HepG2 (cell line): Measurements from ENCODE around the gene DIP2C. TPM values are rescaled to one million over a fixed set of nuclear protein-coding genes. Genes with fewer than 3 reads are reported as not detected.

ENCODE experiments used
- ATAC-seq: fragments of 200-7000 bp; cut with Tn5 transposase; 3 replicates; pipeline ENCODE4 v1.9.1; 2020; ENCODE audit warnings: mild to moderate bottlenecking, moderate library complexity
- BruUV-seq: library from RNA; stranded (reverse); fragments of 400-500 nt; replicated peaks from 2 replicates; lab custom pipeline; 2021; lab: Mats Ljungman, UMichigan
- CTCF ChIA-PET: fragments of 300-600 bp; formaldehyde crosslinking; extraction: SDS; loops from one replicate; lab custom pipeline; 2021; ENCODE audit warnings: low total read pairs, inconsistent platforms, low intra/inter-chr PET ratio; lab: Yijun Ruan, JAX
- POLR2A ChIA-PET: fragments of 350-600 bp; sonication (Branson Sonifier 250); formaldehyde crosslinking; loops from one replicate; lab custom pipeline; 2020; ENCODE audit warnings: antibody characterized with exemption, inconsistent platforms; lab: Yijun Ruan, JAX
- DNase-seq: peaks from one replicate; pipeline ENCODE4 v3.0.0-alpha.2; 2015; ENCODE audit warnings: low spot score
- FAIRE-seq: peaks from 3 replicates; lab custom pipeline; 2011; peaks lifted over from hg19 to GRCh38; lab: Jason Lieb, UNC
- H2AFZ ChIP-seq: one replicate; pipeline ENCODE4 v1.6.1; 2011; ENCODE audit warnings: low read length, inconsistent platforms
- H3K27ac ChIP-seq: fragments of 300-600 bp; 3 replicates; pipeline ENCODE4 v1.8.0; 2011; ENCODE audit warnings: mixed run types, mild to moderate bottlenecking, mixed read lengths, low read length, inconsistent platforms; ENCODE audit not compliant: insufficient read depth; ENCODE audit errors: extremely low read length
- H3K27me3 ChIP-seq, 2 experiments: fragments of 200-600 bp in 1 of 2; 2 replicates in 1 of 2; 3 replicates in 1 of 2; pipeline versions ENCODE4 v1.6.0 to v1.8.0; 2011; ENCODE audit warnings: low read length in 2 of 2, mild to moderate bottlenecking in 2 of 2, moderate library complexity in 2 of 2, inconsistent platforms in 1 of 2; ENCODE audit not compliant: insufficient read depth in 2 of 2, control insufficient read depth in 1 of 2
- H3K36me3 ChIP-seq, 2 experiments: fragments of 200-600 bp in 1 of 2; replicated peaks in 1 of 2; 2 replicates in 1 of 2; 3 replicates in 1 of 2; pipeline versions ENCODE4 v1.5.1 to v1.8.0; 2011; ENCODE audit warnings: low read length in 2 of 2, inconsistent platforms in 1 of 2; ENCODE audit not compliant: insufficient read depth in 2 of 2, control insufficient read depth in 1 of 2
- H3K4me1 ChIP-seq: 2 replicates; pipeline ENCODE4 v1.5.1; 2012; ENCODE audit warnings: low read length, inconsistent platforms; ENCODE audit not compliant: insufficient read depth
- H3K4me2 ChIP-seq: 2 replicates; pipeline ENCODE4 v1.6.0; 2011; ENCODE audit warnings: low read depth, low read length, inconsistent platforms
- H3K4me3 ChIP-seq, 3 experiments: fragments of 200-600 bp in 1 of 3; sonication (generic), shearing (Covaris generic) in 1 of 3; replicated peaks in 1 of 3; 2 replicates each; pipeline ENCODE4 v1.5.1; 2011 to 2016; ENCODE audit warnings: low read length in 3 of 3, inconsistent platforms in 2 of 3, low read depth in 2 of 3, mild to moderate bottlenecking in 2 of 3, control low read depth in 1 of 3, mixed read lengths in 1 of 3; ENCODE audit not compliant: insufficient read depth in 1 of 3
- H3K79me2 ChIP-seq: one replicate; pipeline ENCODE4 v1.6.1; 2011; ENCODE audit warnings: low read length, inconsistent platforms; ENCODE audit not compliant: insufficient read depth
- H3K9ac ChIP-seq: 2 replicates; pipeline ENCODE4 v1.6.0; 2011; ENCODE audit warnings: mild to moderate bottlenecking, low read depth, low read length, inconsistent platforms; ENCODE audit not compliant: insufficient read depth
- H3K9me3 ChIP-seq: 2 replicates; pipeline ENCODE4 v1.5.1; 2012; ENCODE audit warnings: mild to moderate bottlenecking, low read length
- H4K20me1 ChIP-seq: 2 replicates; pipeline ENCODE4 v1.6.0; 2011; ENCODE audit warnings: inconsistent platforms, mild to moderate bottlenecking, low read length, moderate library complexity; ENCODE audit not compliant: insufficient read depth
- CSRNP2 ChIP-seq: sonication (generic); formaldehyde crosslinking; conservative IDR thresholded peaks from 2 replicates; pipeline ENCODE4 v1.8.0; 2022; ENCODE audit warnings: low read depth, missing genetic modification reagents
- HINFP ChIP-seq: sonication (generic); formaldehyde crosslinking; IDR thresholded peaks from 2 replicates; pipeline ENCODE4 v1.4.0; 2020; ENCODE audit warnings: low read depth, mild to moderate bottlenecking, missing genetic modification reagents
- POLR2G ChIP-seq: fragments of 200-400 bp; formaldehyde crosslinking; IDR thresholded peaks from 2 replicates; pipeline ENCODE4 v1.6.1; 2018; ENCODE audit warnings: mild to moderate bottlenecking, low read depth, low read length, moderate library complexity
- THYN1 ChIP-seq: sonication (generic); formaldehyde crosslinking; IDR thresholded peaks from 2 replicates; pipeline ENCODE4 v1.8.1; 2023; ENCODE audit warnings: low read depth, mild to moderate bottlenecking, moderate library complexity, missing genetic modification reagents, borderline replicate concordance
- ZBTB38 ChIP-seq: sonication (generic); formaldehyde crosslinking; IDR thresholded peaks from 2 replicates; pipeline ENCODE4 v1.5.1; 2020; ENCODE audit warnings: mild to moderate bottlenecking, missing genetic modification reagents
- ZNF451 ChIP-seq: sonication (generic); formaldehyde crosslinking; IDR thresholded peaks from 2 replicates; pipeline ENCODE4 v1.5.0; 2020; ENCODE audit warnings: mild to moderate bottlenecking, missing genetic modification reagents
- ZNF644 ChIP-seq: IDR thresholded peaks from 2 replicates; pipeline ENCODE4 v1.6.1; 2016; ENCODE audit warnings: low read depth
- WGBS: methylation state at CpG from one replicate; pipeline ENCODE4 v1.1.6; 2017; ENCODE audit warnings: low lambda C conversion rate; 5-methylcytosine and 5-hydroxymethylcytosine counted together
- in situ Hi-C: cut with HindIII; loops from 2 replicates; pipeline ENCODE4 v1.10.0; 2017; ENCODE audit warnings: low pct_unique_long_range_greater_than_20kb; ENCODE audit not compliant: extremely low pct_ligation_motif_present
- intact Hi-C: fragments of 100-400 bp; cut with micrococcal nuclease; formaldehyde crosslinking; loops from one replicate; pipeline ENCODE4 v1.10.0; 2022; ENCODE audit not compliant: unreplicated experiment
- polyA plus RNA-seq, 8 experiments: library from polyadenylated mRNA; depleted of rRNA in 3 of 8; stranded (reverse) in 7 of 8; unstranded in 1 of 8; fragments of >200 nt; fragmentation: Illumina TruSeq in 4 of 8; extraction: Trizol in 4 of 8; gene quantifications; 2 replicates each; pipeline versions ENCODE4 v1.2.1 to v1.2.3, GENCODE V29; 2011 to 2016; ENCODE audit warnings: low read depth in 4 of 8, missing spikeins in 1 of 8, mixed read lengths in 1 of 8; ENCODE audit not compliant: insufficient read depth in 1 of 8
- total RNA-seq, 5 experiments: library from RNA; depleted of rRNA; stranded (reverse); fragments of >200 nt; fragmentation: Illumina TruSeq; extraction: Trizol; gene quantifications; 2 replicates each; pipeline ENCODE4 v1.2.3, GENCODE V29; 2016; ENCODE audit warnings: low read depth in 1 of 5

The DIP2C gene
- total and polyA plus RNA-seq, 2 of the 13 experiments (the other 11 are each of a cell fraction or from before 2014, with no cell fraction given), result 2.2 to 2.7 TPM

GRCh38 chr10:600876-601659 is 88.4 kb downstream of the DIP2C start:
- FAIRE-seq, result no peak

GRCh38 chr10:600234-600633 is 89.2 kb downstream of the DIP2C start:
- H3K4me3 ChIP-seq, result no peak overlapping the region
- H3K79me2 ChIP-seq, result no peaks in the 10 kb centered on the region
- ChIA-PET POLR2A (no interaction called here), CTCF (no interaction called here)
- no peak for ATAC-seq
- H3K4me2 ChIP-seq, result no peak overlapping the region
- intact Hi-C loops, result no loop called here
- no peaks in the 10 kb centered on the region for H3K4me1 ChIP-seq
- H3K27ac ChIP-seq, result no peak overlapping the region
- no peak for DNase-seq
- 85% methylated on average over 15 of the region's 15 CpGs for WGBS
- no TSS peak for BruUV-seq
- H2AFZ ChIP-seq, result no peak overlapping the region
- in situ Hi-C loops, result no loop called here
- H3K9me3 ChIP-seq, result no peaks in the 10 kb centered on the region
- H3K36me3 ChIP-seq, result no peaks in the 10 kb centered on the region
- no peaks in the 10 kb centered on the region for H4K20me1 ChIP-seq
- FAIRE-seq, result no peak
- H3K9ac ChIP-seq, result no peak overlapping the region
- H3K27me3 ChIP-seq, result no peaks in the 10 kb centered on the region
- TF ChIP-seq ZNF644 (CRISPR knock-in tag) (no peak), CSRNP2 (no peak), HINFP (CRISPR knock-in tag) (no peak), POLR2G (no peak), ZBTB38 (no peak)

More at GRCh38 chr10:600876-601659, 88.4 kb downstream of the DIP2C start:
- WGBS, result 86% methylated on average over 11 of the region's 11 CpGs
- no peak overlapping the region for H2AFZ ChIP-seq
- CTCF ChIA-PET, result no interaction called here
- no peaks in the 10 kb centered on the region for H3K36me3 ChIP-seq
- BruUV-seq, result no TSS peak
- no peak overlapping the region for H3K4me2 ChIP-seq
- no peaks in the 10 kb centered on the region for H3K4me1 ChIP-seq
- TF ChIP-seq THYN1 (CRISPR knock-in tag) (no peak), ZNF451 (no peak)
- H3K4me3 ChIP-seq, result no peak overlapping the region
- H3K27me3 ChIP-seq, result no peaks in the 10 kb centered on the region
- H4K20me1 ChIP-seq, result no peaks in the 10 kb centered on the region
- no peaks in the 10 kb centered on the region for H3K79me2 ChIP-seq
- no peaks in the 10 kb centered on the region for H3K9me3 ChIP-seq
- in situ Hi-C loops, result no loop called here
- no peak overlapping the region for H3K27ac ChIP-seq
- no peak overlapping the region for H3K9ac ChIP-seq
- ATAC-seq, result no peak
- DNase-seq, result no peak
- intact Hi-C loops, result no loop called here
- POLR2A ChIA-PET, result no interaction called here
